PC-9 (cell line): ENCODE results near the gene MAEA.

Experiments used
- EZH2 ChIP-seq: fragments of 200-600 bp; sonication (generic); IDR thresholded peaks from 2 replicates; pipeline ENCODE4 v1.8.0; 2017; ENCODE audit warnings: antibody characterized with exemption, low read depth
- TF ChIP-seq, protein P1 (sequence below): fragments of 200-600 bp; sonication (generic); conservative IDR thresholded peaks from 2 replicates; pipeline ENCODE4 v1.6.1; 2017; ENCODE audit warnings: mixed run types, antibody characterized with exemption, mild to moderate bottlenecking, moderate library complexity

- TF ChIP-seq, protein P1, sequence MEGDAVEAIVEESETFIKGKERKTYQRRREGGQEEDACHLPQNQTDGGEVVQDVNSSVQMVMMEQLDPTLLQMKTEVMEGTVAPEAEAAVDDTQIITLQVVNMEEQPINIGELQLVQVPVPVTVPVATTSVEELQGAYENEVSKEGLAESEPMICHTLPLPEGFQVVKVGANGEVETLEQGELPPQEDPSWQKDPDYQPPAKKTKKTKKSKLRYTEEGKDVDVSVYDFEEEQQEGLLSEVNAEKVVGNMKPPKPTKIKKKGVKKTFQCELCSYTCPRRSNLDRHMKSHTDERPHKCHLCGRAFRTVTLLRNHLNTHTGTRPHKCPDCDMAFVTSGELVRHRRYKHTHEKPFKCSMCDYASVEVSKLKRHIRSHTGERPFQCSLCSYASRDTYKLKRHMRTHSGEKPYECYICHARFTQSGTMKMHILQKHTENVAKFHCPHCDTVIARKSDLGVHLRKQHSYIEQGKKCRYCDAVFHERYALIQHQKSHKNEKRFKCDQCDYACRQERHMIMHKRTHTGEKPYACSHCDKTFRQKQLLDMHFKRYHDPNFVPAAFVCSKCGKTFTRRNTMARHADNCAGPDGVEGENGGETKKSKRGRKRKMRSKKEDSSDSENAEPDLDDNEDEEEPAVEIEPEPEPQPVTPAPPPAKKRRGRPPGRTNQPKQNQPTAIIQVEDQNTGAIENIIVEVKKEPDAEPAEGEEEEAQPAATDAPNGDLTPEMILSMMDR = no peak
- TF ChIP-seq EZH2 = no peak
These were observed 43.0 kb downstream of the MAEA start for GRCh38 chr4:1332686-1333085.
